Gastrocnemius medialis (tissue), 4 donors: ENCODE results near the gene CPM.

Experiments used
- POLR2A ChIP-seq, 2 donors: fragments of 450-650 bp; IDR thresholded peaks; one replicate each; pipeline ENCODE4 v1.6.1; 2017; ENCODE audit warnings: antibody characterized with exemption in 2 of 2, mild to moderate bottlenecking in 2 of 2, moderate library complexity in 2 of 2
- TF ChIP-seq, protein P1 (sequence below), 5 experiments: fragments of 450-650 bp in 3 of 5; fragments of 200-600 bp in 2 of 5; sonication (generic) in 2 of 5; IDR thresholded peaks in 4 of 5; conservative IDR thresholded peaks in 1 of 5; 1 replicate in 4 of 5; 2 replicates in 1 of 5; pipeline ENCODE4 v1.5.1; 2016 to 2019; ENCODE audit warnings: antibody characterized with exemption in 5 of 5, mild to moderate bottlenecking in 3 of 5, moderate library complexity in 3 of 5

- TF ChIP-seq POLR2A (IDR thresholded peaks at IDR 0.05): no peak
- TF ChIP-seq, protein P1, sequence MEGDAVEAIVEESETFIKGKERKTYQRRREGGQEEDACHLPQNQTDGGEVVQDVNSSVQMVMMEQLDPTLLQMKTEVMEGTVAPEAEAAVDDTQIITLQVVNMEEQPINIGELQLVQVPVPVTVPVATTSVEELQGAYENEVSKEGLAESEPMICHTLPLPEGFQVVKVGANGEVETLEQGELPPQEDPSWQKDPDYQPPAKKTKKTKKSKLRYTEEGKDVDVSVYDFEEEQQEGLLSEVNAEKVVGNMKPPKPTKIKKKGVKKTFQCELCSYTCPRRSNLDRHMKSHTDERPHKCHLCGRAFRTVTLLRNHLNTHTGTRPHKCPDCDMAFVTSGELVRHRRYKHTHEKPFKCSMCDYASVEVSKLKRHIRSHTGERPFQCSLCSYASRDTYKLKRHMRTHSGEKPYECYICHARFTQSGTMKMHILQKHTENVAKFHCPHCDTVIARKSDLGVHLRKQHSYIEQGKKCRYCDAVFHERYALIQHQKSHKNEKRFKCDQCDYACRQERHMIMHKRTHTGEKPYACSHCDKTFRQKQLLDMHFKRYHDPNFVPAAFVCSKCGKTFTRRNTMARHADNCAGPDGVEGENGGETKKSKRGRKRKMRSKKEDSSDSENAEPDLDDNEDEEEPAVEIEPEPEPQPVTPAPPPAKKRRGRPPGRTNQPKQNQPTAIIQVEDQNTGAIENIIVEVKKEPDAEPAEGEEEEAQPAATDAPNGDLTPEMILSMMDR (IDR thresholded peaks at IDR 0.05 in 4 of 5, conservative IDR thresholded peaks at IDR 0.05 in 1 of 5): no peak
Observed at GRCh38 chr12:68934392-68934791, 1.4 kb upstream of the CPM start.
